Type B pancreatic cell (in vitro differentiated cells): Measurements from ENCODE around the gene SRP14. TPM values are rescaled to one million over a fixed set of nuclear protein-coding genes. Genes with fewer than 3 reads are reported as not detected.

Source experiments
- DNase-seq: peaks from one replicate; pipeline ENCODE4 v3.0.0; 2021; ENCODE audit warnings: mixed read lengths; ENCODE audit not compliant: unreplicated experiment; ENCODE audit errors: extremely low spot score
- H3K27ac Mint-ChIP-seq: 2 replicates; pipeline ENCODE4 v1.8.0; 2021; ENCODE audit warnings: mild to moderate bottlenecking, mixed read lengths
- H3K27me3 Mint-ChIP-seq: 2 replicates; pipeline ENCODE4 v1.8.0; 2021; ENCODE audit warnings: mixed read lengths
- H3K36me3 Mint-ChIP-seq: 2 replicates; pipeline ENCODE4 v1.8.0; 2021; ENCODE audit warnings: mixed read lengths
- H3K4me1 Mint-ChIP-seq: one replicate; pipeline ENCODE4 v1.8.0; 2021; ENCODE audit warnings: mixed read lengths; ENCODE audit not compliant: unreplicated experiment
- H3K4me3 Mint-ChIP-seq: 2 replicates; pipeline ENCODE4 v1.8.0; 2021; ENCODE audit warnings: mild to moderate bottlenecking, mixed read lengths
- H3K9me3 Mint-ChIP-seq: 2 replicates; pipeline ENCODE4 v1.8.0; 2021; ENCODE audit warnings: mixed read lengths
- total RNA-seq: library from RNA; stranded (reverse); gene quantifications from 2 replicates; pipeline ENCODE4 v1.2.1, GENCODE V29; 2021; ENCODE audit warnings: low replicate concordance
- TF ChIP-seq, protein P1 (sequence below): fragments of 200-600 bp; sonication (generic); conservative IDR thresholded peaks from 2 replicates; pipeline ENCODE4 v1.5.0; 2021; ENCODE audit warnings: antibody characterized with exemption, mild to moderate bottlenecking

SRP14 gene
- total RNA-seq, 1 donor from 2014 or later: 235 TPM

DNA sequence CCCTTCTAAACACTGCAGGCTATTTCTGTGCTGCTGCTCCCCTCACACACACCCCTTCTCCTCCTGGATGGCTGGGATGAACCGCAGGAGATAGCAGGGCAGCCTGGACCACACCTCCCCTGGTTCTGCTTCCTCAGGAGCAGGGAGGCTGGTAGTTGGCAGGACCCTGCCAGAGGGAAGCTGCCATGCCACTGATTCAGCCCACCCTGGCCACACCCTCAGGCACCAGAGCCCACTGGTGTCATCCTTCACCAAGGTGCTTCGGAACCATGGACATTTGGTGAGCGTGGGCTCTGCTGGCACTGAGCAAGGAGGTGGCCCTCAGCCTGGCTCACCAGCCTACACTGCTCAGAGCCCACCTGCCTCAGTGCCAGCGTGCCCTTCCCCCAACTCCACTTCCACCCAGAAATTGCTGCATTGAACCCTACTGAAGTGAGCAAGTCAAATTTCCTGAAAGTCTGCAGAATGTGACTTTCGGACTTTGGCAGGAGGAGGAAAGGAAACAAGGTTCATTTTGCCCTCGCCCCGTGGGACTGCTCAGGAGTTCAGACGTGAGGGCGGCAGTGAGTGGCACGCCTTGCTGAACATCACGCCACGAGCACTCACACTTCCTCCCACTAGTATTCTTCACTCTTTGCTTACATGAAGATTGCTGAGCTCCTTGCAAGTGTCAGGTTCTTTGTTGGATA is 43.4 kb upstream of the SRP14 start:
- no peak for DNase-seq
- Mint-ChIP-seq H3K27ac (peak overlapping the region; percentile 89), H3K27me3 (peaks cover 7% of the 10 kb centered on the region), H3K4me1 (peaks cover 72% of the 10 kb centered on the region), H3K4me3 (peak overlapping the region; percentile 76), H3K36me3 (peaks cover 3% of the 10 kb centered on the region), H3K9me3 (no peaks in the 10 kb centered on the region)
- TF ChIP-seq, protein P1, sequence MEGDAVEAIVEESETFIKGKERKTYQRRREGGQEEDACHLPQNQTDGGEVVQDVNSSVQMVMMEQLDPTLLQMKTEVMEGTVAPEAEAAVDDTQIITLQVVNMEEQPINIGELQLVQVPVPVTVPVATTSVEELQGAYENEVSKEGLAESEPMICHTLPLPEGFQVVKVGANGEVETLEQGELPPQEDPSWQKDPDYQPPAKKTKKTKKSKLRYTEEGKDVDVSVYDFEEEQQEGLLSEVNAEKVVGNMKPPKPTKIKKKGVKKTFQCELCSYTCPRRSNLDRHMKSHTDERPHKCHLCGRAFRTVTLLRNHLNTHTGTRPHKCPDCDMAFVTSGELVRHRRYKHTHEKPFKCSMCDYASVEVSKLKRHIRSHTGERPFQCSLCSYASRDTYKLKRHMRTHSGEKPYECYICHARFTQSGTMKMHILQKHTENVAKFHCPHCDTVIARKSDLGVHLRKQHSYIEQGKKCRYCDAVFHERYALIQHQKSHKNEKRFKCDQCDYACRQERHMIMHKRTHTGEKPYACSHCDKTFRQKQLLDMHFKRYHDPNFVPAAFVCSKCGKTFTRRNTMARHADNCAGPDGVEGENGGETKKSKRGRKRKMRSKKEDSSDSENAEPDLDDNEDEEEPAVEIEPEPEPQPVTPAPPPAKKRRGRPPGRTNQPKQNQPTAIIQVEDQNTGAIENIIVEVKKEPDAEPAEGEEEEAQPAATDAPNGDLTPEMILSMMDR: peak; percentile 5

DNA sequence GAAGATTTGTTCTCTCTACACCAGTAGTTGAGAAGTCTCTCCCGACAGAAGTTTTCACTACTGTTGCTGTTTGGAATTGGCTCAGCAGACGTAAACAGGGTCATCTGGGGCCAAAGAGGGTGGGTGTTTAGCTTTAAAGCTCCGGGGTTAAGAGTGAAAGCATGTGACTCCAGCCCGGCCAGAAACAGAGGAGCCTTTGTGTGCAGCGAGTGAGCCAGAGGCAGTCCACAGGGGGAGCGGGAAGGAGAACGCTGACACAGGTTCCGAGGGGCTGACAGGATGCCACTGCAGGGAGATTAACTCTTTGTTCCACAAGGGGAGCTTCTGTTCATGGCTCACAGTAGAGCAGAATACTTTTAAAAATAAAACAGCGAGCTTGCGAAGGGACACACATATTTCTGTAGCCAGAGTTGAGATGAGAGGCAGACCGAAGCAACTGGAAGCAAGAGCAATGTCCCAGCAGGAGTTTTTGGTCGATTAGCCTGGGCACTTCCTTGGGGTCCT is 42.8 kb upstream of the SRP14 start:
- DNase-seq: peak; percentile 82
- Mint-ChIP-seq H3K36me3 (peaks cover 3% of the 10 kb centered on the region), H3K4me1 (peaks cover 66% of the 10 kb centered on the region), H3K27me3 (peaks cover 7% of the 10 kb centered on the region), H3K4me3 (peak overlapping the region; percentile 76), H3K9me3 (no peaks in the 10 kb centered on the region), H3K27ac (peak overlapping the region; percentile 89)
- TF ChIP-seq, protein P1: peak; percentile 46

DNA sequence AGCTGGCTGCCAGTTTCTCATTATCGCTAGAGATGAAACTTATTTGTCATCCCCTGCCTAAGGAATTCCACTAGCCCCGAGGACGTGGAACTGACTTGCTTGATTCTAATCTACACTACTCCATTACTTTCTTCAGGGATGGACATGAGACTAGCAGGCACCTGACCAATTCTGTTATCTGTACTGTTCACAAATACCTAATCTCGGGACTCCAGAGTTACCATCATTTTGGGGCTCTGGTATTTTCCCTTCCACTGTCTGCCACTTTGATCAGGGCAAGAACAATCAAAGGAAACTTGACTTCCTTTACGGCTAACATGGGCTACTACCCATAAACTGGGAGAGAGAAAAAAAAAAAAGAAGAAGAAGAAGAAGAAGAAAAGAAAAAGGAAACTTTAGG is 41.9 kb upstream of the SRP14 start:
- H3K27ac Mint-ChIP-seq: peak overlapping the region; percentile 89

DNA sequence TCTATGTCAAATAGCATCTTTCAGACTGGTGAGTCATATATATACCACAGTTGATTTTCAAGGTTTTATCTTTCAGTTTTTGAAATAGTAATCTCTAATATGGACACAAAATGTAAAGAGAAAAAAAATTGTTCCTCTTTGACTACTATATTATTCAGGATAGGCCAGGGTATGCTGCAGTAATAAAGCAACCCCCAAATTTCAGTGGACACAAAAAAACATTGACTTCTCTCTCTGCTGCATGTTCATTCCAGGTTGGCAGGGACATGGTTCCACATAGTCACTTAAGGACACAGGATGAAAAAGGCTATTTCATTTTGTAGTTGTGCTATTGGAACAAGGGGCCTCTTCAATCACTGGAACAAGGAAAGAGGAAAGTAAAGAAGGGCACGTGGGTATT is 41.1 kb upstream of the SRP14 start:
- H3K4me3 Mint-ChIP-seq: peak overlapping the region; percentile 82
- peaks cover 61% of the 10 kb centered on the region for H3K4me1 Mint-ChIP-seq
- H3K27ac Mint-ChIP-seq: peak overlapping the region; percentile 89
- H3K36me3 Mint-ChIP-seq: peaks cover 3% of the 10 kb centered on the region
- no peak for DNase-seq
- TF ChIP-seq, protein P1: no peak
- peaks cover 7% of the 10 kb centered on the region for H3K27me3 Mint-ChIP-seq
- no peaks in the 10 kb centered on the region for H3K9me3 Mint-ChIP-seq

More for the DNA sequence above, 41.9 kb upstream of the SRP14 start:
- Mint-ChIP-seq H3K9me3 (no peaks in the 10 kb centered on the region), H3K36me3 (peaks cover 3% of the 10 kb centered on the region), H3K4me1 (peaks cover 59% of the 10 kb centered on the region), H3K27me3 (peaks cover 7% of the 10 kb centered on the region), H3K4me3 (peak overlapping the region; percentile 82)
- no peak for DNase-seq
- TF ChIP-seq, protein P1: no peak

DNA sequence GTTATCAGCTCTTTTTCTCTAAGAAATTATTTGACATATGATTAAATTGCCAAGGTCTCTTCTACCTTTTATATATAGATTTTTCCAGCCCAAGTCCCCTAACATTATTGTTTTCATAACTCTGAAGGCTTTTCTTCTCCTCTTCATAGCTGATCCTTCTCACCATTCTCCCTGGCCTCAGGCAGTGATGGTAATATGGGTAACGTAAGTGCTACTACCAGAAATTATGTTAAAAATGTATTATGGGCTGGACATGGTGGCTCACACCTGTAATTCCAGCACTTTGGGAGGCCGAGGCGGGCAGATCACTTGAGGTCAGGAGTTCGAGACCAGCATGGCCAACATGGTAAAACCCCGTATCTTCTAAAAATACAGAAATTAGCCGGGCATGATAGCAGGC is 40.5 kb upstream of the SRP14 start:
- Mint-ChIP-seq H3K4me1 (peaks cover 55% of the 10 kb centered on the region), H3K9me3 (no peaks in the 10 kb centered on the region), H3K36me3 (peaks cover 3% of the 10 kb centered on the region), H3K4me3 (no peak overlapping the region), H3K27ac (no peak overlapping the region), H3K27me3 (peaks cover 7% of the 10 kb centered on the region)
- TF ChIP-seq, protein P1: no peak
- no peak for DNase-seq
